ENCODE measurements around the gene RFX7. TPM values are rescaled to one million over a fixed set of nuclear protein-coding genes. Genes with fewer than 3 reads are reported as not detected.

Gene RFX7
- total and polyA plus RNA-seq, 2 of the 4 experiments (the other 2 are of a cell fraction), result 4.1 to 10.6 TPM

- no peak overlapping the region for H2AK9ac ChIP-seq (replicated peaks; ENCODE audit: low read depth, low read length, poor library complexity)
- H3K9me1 ChIP-seq (ENCODE audit: insufficient read depth, low read length), result no peaks in the 10 kb centered on the region; the same call in 1 of the 2 replicates
- H3K18ac ChIP-seq (ENCODE audit: low read depth, low read length), result no peak overlapping the region
- no peak for ATAC-seq (ENCODE audit: low read depth)
- CTCF ChIA-PET, result interaction anchor here (0.6 to 0.7 kb wide), 3 partner anchors 9 to 142 kb away, joined by 3 to 4 read pairs (median 4); no protein-coding TSS in a partner anchor
- H4K8ac ChIP-seq (ENCODE audit: low read depth in 2 of 2, low read length in 2 of 2), result no peak overlapping the region; a peak in 1 of 4 replicates
- H2AK5ac ChIP-seq (ENCODE audit: low read depth, low read length), result no peak overlapping the region
- no peaks in the 10 kb centered on the region for H3K9me3 ChIP-seq (ENCODE audit: control insufficient read depth, insufficient read depth, low read length)
- no peak overlapping the region for H3K56ac ChIP-seq (ENCODE audit: extremely low read depth, insufficient read depth, low read length)
- peak overlapping the region; percentile 59 for H2BK5ac ChIP-seq (ENCODE audit: low read depth, low read length, poor library complexity, severe bottlenecking)
- no peak overlapping the region for H3K9ac ChIP-seq (ENCODE audit: low read depth, low read length)
- peaks cover 3% of the 10 kb centered on the region for H3K36me3 ChIP-seq (ENCODE audit: control insufficient read depth, insufficient read depth, low read length)
- H3K4me2 ChIP-seq (ENCODE audit: low read depth, low read length), result peak overlapping the region; percentile 26
- H2BK20ac ChIP-seq (ENCODE audit: low read depth, low read length), result no peak overlapping the region
- H3K27ac ChIP-seq (ENCODE audit: insufficient read depth, low read length), result no peak overlapping the region
- intact Hi-C loops (cut with micrococcal nuclease), result loop anchor here (2.0 to 5.0 kb wide), 3 partner anchors 32 to 143 kb away; no protein-coding TSS in a partner anchor
- no peak overlapping the region for H3K14ac ChIP-seq (replicated peaks; ENCODE audit: low read depth, low read length)
- H3K79me1 ChIP-seq (ENCODE audit: low read depth in 1 of 2, low read length in 2 of 2), result peaks cover 9 to 37% of the 10 kb centered on the region in 2 experiments
- H3K4me1 ChIP-seq (ENCODE audit: control insufficient read depth, insufficient read depth, low read length), result peaks cover 4% of the 10 kb centered on the region; the same call in 1 of the 2 replicates
- no peak for DNase-seq
- no peak overlapping the region for H4K5ac ChIP-seq (ENCODE audit: low read depth, low read length)
- no peak for TF ChIP-seq RAD21 (IDR thresholded peaks at IDR 0.05; ENCODE audit: low read length)
- TF ChIP-seq CHD1 (IDR thresholded peaks at IDR 0.05; ENCODE audit: low read depth, low read length), result no peak
- peaks cover 18% of the 10 kb centered on the region; the same call in 1 of the 2 replicates for H4K20me1 ChIP-seq (ENCODE audit: insufficient read depth, low read length)
- BruUV-seq (replicated peaks), result no TSS peak
- H2BK15ac ChIP-seq (ENCODE audit: low read depth, low read length), result no peak overlapping the region
- H2AFZ ChIP-seq (replicated peaks; ENCODE audit: low read length, poor library complexity), result no peak overlapping the region
- no peak overlapping the region for H3K23ac ChIP-seq (ENCODE audit: low read depth, low read length)
- H3K27me3 ChIP-seq (ENCODE audit: control insufficient read depth, insufficient read depth, low read length), result no peaks in the 10 kb centered on the region
- in situ Hi-C loops (cut with MboI; ENCODE audit: low sequenced_read_pairs), result no loop called here
- no peak overlapping the region for H2BK120ac ChIP-seq (ENCODE audit: low read depth, low read length)
- dilution Hi-C loops (cut with HindIII; ENCODE audit: low sequenced_read_pairs, unreplicated experiment), result no loop called here
- no peak overlapping the region for H3K4me3 ChIP-seq (ENCODE audit: insufficient read depth, low read depth, low read length)
- no peak overlapping the region for H3K4ac ChIP-seq (ENCODE audit: low read depth, low read length)
- POLR2A ChIA-PET (ENCODE audit: unreplicated experiment), result no interaction called here
- H4K91ac ChIP-seq (ENCODE audit: insufficient read depth, low read depth, low read length), result no peak overlapping the region
Observed at GRCh38 chr15:56240390-56240789, 3.3 kb downstream of the RFX7 start.
